Muscle layer of colon (tissue), 2 donors: ENCODE data around the gene SUCO.

Experiments
- H3K27ac ChIP-seq: one replicate; pipeline ENCODE4 v1.7.0; 2013; ENCODE audit warnings: low read depth, mild to moderate bottlenecking, low read length, moderate library complexity
- H3K27me3 ChIP-seq, 2 donors: one replicate each; pipeline ENCODE4 v1.7.0; 2013; ENCODE audit warnings: low read length in 2 of 2, mild to moderate bottlenecking in 2 of 2; ENCODE audit not compliant: insufficient read depth in 2 of 2, control insufficient read depth in 1 of 2
- H3K36me3 ChIP-seq: one replicate; pipeline ENCODE4 v1.7.0; 2013; ENCODE audit warnings: mild to moderate bottlenecking, low read length; ENCODE audit not compliant: insufficient read depth
- H3K4me1 ChIP-seq: one replicate; pipeline ENCODE4 v1.7.0; 2013; ENCODE audit warnings: mild to moderate bottlenecking, low read length; ENCODE audit not compliant: insufficient read depth
- H3K4me3 ChIP-seq, 2 donors: one replicate each; pipeline ENCODE4 v1.7.0; 2013; ENCODE audit warnings: low read length in 2 of 2, low read depth in 1 of 2, mild to moderate bottlenecking in 1 of 2, moderate library complexity in 1 of 2
- H3K9ac ChIP-seq: one replicate; pipeline ENCODE4 v1.7.0; 2013; ENCODE audit warnings: low read length
- H3K9me3 ChIP-seq: one replicate; pipeline ENCODE4 v1.7.0; 2013; ENCODE audit warnings: mild to moderate bottlenecking, low read length
- donor health status: abdominal sarcoma.
- donor health status: Adenocarcinoma of cecum.

Gene SUCO

DNA sequence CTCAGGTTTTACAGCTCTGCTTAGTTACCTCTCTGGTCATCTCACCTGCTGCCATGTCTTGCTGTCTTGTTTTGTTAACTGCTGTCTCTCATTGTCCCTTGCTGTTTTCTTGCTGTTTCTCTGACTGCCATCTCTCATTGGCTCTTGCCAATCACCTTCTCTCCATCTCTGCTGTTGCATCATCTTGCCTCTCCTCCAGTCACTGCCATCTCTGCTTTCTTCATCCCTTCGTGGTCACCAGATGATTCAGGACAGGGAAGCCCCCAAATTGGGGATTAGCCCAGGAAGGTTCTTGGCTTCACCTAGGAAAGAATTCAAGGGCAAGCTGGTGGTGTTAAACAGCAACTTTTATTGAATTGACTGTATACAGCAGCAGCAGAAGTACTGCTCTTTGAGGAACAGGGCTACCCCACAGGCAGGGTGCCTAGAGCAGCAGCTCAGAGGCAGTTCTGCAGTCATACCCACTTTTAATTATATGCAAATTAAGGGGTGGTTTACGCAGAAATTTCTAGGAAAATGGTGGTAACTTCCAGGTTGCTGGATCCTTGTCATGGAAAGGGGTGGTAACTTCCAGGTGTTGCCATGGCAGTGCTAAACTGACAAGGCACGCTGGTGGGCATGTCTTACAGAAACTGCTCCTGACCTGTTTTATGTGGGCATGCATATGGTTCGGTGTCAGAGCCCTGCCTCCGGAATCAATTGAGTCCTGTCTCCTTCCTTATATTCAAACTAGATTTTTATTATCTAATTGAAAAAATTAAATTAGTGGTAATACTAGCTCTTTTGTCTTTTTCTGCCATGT lies 33.4 kb downstream of the SUCO start:
- H3K36me3 ChIP-seq, result peaks cover 33% of the 10 kb centered on the region
- H3K4me1 ChIP-seq, result no peaks in the 10 kb centered on the region
- no peak overlapping the region for H3K9ac ChIP-seq

DNA sequence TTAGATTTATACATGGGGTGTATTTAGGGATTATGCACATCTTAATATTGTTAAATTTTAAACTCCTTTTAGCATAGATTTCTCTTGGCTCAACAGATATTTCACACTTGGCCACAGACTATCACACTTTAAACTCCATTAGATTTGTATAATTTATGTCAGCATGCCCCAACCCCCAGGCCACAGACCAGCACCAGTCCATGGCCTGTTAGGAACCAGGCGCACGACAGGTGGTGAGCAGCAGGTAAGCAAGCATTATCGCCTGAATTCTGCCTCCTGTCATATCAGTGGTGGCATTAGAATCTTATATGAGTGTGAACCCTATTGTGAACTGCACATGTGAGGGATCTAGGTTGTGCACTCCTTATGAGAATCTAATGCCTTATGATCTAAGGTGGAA lies 34.8 kb downstream of the SUCO start:
- Histone ChIP-seq H3K27me3 (no peaks in the 10 kb centered on the region), H3K9ac (no peak overlapping the region), H3K4me3 (no peak overlapping the region), H3K4me1 (no peaks in the 10 kb centered on the region), H3K36me3 (peaks cover 25% of the 10 kb centered on the region), H3K9me3 (no peaks in the 10 kb centered on the region), H3K27ac (no peak overlapping the region)

More for the DNA sequence above, 33.4 kb downstream of the SUCO start:
- H3K9me3 ChIP-seq, result no peaks in the 10 kb centered on the region
- H3K4me3 ChIP-seq, result no peak overlapping the region
- H3K27me3 ChIP-seq, result no peaks in the 10 kb centered on the region
- H3K27ac ChIP-seq, result no peak overlapping the region

DNA sequence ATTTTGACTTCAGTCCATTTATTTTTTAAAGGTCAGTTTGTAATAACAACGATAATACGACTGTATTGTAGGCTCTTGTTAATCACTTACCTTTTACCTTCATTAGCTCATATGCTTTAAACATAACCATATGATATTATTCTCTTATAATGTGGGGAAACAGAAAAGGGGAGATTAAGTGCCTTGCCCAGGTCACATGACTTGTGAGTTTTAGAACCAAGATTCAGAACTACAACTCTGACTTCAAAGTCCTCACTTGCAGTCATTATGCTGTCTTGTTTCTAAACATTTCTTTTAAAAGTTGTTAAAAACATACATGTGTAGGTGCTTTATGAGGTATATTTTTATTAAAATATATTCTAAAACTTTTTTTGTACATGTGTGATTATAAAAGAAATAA lies 41.1 kb downstream of the SUCO start:
- no peak overlapping the region for H3K27ac ChIP-seq
- H3K27me3 ChIP-seq, result no peaks in the 10 kb centered on the region
- peaks cover 2% of the 10 kb centered on the region for H3K36me3 ChIP-seq
- no peak overlapping the region for H3K9ac ChIP-seq
- H3K4me1 ChIP-seq, result no peaks in the 10 kb centered on the region
- H3K4me3 ChIP-seq, result no peak overlapping the region
- H3K9me3 ChIP-seq, result no peaks in the 10 kb centered on the region

DNA sequence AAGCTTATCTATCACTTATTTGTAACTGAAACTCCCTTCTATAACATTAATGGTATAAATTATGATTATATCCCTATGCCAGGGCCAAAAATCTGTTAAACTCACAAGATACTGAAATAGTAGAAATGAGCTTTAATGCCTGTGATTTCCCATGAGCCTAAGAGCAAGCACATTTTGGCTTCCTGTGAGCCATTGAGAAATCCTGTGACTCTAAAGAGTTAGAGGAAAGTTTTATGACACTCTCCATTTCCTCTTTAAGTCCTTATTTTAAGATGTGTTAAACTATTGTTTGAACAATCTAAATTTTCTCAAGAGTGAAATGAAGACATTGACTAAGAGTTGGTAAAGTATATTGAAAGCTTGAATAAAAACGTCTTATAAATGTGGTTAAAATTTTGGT lies 45.6 kb downstream of the SUCO start:
- Histone ChIP-seq H3K4me1 (no peaks in the 10 kb centered on the region), H3K36me3 (peaks cover 5% of the 10 kb centered on the region), H3K4me3 (no peak overlapping the region), H3K9ac (no peak overlapping the region), H3K27ac (no peak overlapping the region), H3K27me3 (no peaks in the 10 kb centered on the region), H3K9me3 (no peaks in the 10 kb centered on the region)

DNA sequence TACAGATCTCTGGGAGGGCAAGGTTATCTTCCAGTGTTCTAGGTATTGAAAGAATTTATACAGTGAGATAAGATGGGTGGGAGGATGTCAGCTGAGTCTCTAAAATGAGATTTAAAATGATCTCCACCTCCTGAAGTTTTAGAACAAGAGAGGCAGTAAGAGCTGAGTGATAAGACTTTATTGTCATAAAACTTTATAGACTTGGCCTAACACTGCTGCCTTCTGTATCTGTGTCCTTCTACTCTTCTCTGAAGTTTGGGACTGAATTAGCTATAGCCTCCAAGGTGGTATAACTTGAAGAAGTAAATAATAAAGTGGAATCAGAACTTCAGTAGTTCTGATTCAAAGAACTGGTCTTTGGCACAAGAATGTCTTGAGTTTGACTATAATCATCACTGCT lies 48.3 kb downstream of the SUCO start:
- no peaks in the 10 kb centered on the region for H3K9me3 ChIP-seq
- H3K4me1 ChIP-seq, result no peaks in the 10 kb centered on the region
- no peak overlapping the region for H3K4me3 ChIP-seq
- no peak overlapping the region for H3K9ac ChIP-seq
- H3K27me3 ChIP-seq, result no peaks in the 10 kb centered on the region
- no peak overlapping the region for H3K27ac ChIP-seq
- H3K36me3 ChIP-seq, result peaks cover 5% of the 10 kb centered on the region

DNA sequence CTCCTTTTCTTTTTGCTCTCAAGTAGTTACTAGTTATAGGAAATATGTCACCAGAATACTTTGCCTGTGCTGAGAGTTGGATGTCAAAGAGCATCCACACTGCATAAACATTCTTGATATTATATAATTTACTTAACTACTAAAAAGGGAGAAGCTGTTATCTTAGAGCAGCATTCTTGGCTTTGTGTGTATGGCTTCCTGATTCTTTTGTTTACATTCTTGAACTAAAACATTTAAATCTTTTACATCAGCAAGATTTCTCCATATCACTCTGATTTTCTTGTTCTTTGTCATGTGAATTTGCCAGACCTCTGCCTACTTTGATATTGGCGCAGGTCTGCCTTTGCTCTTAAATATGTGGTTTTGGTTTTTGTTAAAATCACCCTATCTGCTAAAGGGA lies 48.8 kb downstream of the SUCO start:
- Histone ChIP-seq H3K4me3 (no peak overlapping the region), H3K4me1 (no peaks in the 10 kb centered on the region), H3K9me3 (no peaks in the 10 kb centered on the region), H3K9ac (no peak overlapping the region), H3K27ac (no peak overlapping the region), H3K27me3 (no peaks in the 10 kb centered on the region), H3K36me3 (peaks cover 5% of the 10 kb centered on the region)

DNA sequence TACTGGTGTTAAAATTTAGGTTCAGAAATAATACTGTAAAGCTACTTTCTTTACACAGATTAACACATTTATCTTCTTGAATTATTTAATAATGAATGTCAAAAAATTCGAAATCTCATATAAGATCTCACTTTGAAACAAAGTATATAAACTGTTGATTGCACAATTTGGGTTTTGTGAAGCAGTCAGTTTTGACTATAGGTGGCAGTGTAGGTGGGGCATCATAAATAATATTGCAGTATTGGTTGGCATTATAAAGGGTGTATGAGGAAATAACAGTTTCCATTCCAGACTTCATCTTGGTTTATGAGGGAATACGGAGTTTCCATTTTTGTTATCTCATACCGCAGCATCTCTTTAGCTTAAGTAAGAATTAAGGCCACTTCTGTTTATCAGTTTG lies 49.9 kb downstream of the SUCO start:
- Histone ChIP-seq H3K27me3 (no peaks in the 10 kb centered on the region), H3K4me1 (no peaks in the 10 kb centered on the region), H3K36me3 (peaks cover 5% of the 10 kb centered on the region)

DNA sequence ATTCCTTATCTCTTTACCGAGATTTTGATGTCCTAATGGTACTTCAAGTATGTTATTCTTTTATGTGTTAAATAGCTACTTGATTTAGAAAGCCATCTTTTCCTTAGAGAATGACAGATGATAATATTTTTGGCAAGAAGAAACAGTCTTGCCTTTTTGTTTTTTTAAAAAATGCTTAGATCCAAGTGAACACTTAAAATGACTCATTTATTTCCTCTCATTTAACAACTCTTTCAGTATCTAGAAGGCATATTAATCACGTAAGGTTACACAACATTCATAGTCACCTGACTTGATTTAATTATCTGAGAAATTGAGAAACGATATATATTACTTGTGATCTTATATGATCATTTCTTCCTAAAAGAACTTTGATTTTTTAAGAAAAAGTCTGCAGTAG lies 52.4 kb downstream of the SUCO start:
- H3K4me3 ChIP-seq, result no peak overlapping the region
- no peaks in the 10 kb centered on the region for H3K4me1 ChIP-seq
- H3K9me3 ChIP-seq, result no peaks in the 10 kb centered on the region
- no peak overlapping the region for H3K27ac ChIP-seq
- no peak overlapping the region for H3K9ac ChIP-seq
- H3K27me3 ChIP-seq, result no peaks in the 10 kb centered on the region
- H3K36me3 ChIP-seq, result peaks cover 17% of the 10 kb centered on the region

More for the DNA sequence above, 49.9 kb downstream of the SUCO start:
- Histone ChIP-seq H3K27ac (no peak overlapping the region), H3K4me3 (no peak overlapping the region), H3K9ac (no peak overlapping the region), H3K9me3 (no peaks in the 10 kb centered on the region)

DNA sequence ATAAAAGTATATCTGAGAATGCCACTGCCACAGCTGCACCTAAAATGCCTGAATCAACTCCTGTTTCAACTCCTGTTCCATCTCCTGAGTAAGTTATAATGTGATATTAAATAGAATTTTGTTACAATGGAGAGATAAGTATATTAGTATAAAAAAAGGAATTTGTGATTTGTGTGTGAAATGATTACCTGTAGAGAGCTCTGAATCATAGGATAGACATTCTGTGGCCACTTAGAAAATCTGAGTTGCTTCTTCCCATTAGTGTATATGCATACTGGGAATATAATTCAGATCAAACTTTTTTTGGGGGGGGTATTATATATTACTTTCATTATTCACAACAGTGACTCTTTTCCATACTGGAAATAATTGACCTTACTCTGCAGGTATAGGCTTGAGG lies 52.9 kb downstream of the SUCO start:
- H3K9ac ChIP-seq, result no peak overlapping the region
- peaks cover 22% of the 10 kb centered on the region for H3K36me3 ChIP-seq
- H3K4me1 ChIP-seq, result no peaks in the 10 kb centered on the region
- no peak overlapping the region for H3K4me3 ChIP-seq
- H3K9me3 ChIP-seq, result no peaks in the 10 kb centered on the region
- H3K27ac ChIP-seq, result no peak overlapping the region
- no peaks in the 10 kb centered on the region for H3K27me3 ChIP-seq

DNA sequence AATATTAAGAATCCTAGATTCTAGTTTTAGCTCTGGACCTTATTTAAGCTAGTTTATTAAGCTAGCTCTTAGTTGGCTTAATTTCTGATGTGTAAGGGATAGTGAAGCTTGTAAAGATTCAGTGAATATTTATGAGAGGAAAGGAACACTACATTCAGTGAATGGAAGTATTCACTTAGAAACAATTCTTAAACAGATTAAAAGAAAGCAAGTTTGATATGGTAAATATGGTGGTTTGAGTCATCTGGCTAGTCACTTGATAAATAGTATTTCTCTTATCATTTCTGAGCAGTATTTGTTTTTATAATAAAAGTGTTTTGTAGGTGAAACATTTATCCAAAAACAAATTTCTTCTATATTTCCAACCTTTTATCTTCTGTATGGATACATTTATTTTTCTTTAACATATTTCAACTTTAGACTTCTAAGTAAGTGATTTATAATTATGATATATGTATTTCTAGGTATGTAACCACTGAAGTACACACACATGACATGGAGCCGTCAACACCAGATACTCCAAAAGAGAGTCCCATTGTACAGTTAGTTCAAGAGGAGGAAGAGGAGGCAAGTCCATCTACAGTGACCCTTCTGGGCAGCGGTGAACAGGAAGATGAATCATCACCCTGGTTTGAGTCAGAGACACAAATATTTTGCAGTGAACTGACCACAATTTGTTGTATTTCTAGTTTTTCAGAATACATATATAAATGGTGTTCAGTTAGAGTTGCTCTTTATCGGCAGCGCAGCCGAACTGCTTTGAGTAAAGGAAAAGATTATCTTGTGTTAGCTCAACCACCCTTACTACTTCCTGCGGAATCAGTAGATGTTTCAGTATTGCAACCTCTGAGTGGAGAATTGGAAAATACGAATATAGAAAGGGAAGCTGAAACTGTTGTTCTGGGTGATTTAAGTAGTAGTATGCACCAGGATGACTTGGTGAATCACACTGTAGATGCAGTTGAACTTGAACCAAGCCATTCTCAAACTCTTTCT lies 55.6 kb downstream of the SUCO start:
- Histone ChIP-seq H3K9me3 (no peaks in the 10 kb centered on the region), H3K9ac (no peak overlapping the region), H3K4me1 (no peaks in the 10 kb centered on the region), H3K27ac (no peak overlapping the region), H3K27me3 (no peaks in the 10 kb centered on the region), H3K36me3 (peaks cover 22% of the 10 kb centered on the region), H3K4me3 (no peak overlapping the region)

DNA sequence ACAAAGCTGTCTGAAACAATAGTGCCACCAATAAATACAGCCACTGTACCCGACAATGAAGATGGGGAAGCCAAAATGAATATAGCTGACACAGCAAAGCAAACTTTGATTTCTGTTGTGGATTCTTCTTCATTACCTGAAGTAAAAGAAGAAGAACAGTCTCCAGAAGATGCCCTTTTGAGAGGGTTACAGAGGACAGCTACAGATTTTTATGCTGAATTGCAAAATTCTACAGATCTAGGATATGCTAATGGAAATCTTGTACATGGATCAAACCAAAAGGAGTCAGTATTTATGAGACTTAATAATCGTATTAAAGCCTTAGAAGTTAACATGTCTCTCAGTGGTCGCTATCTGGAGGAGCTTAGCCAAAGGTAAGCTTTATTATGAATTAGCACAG lies 56.6 kb downstream of the SUCO start:
- Histone ChIP-seq H3K9me3 (no peaks in the 10 kb centered on the region), H3K4me1 (no peaks in the 10 kb centered on the region), H3K36me3 (peaks cover 22% of the 10 kb centered on the region), H3K27ac (no peak overlapping the region), H3K4me3 (no peak overlapping the region), H3K27me3 (no peaks in the 10 kb centered on the region), H3K9ac (no peak overlapping the region)
